Measurements from ENCODE around the gene MICAL2. TPM values are rescaled to one million over a fixed set of nuclear protein-coding genes. Genes with fewer than 3 reads are reported as not detected.

The MICAL2 gene
- total RNA-seq, 6 experiments from 2014 or later, result 17.0 to 50.7 (median 35.9) TPM

- intact Hi-C loops (cut with DNase I), result no loop called here
- Histone ChIP-seq H3K4me1 (no peaks in the 10 kb centered on the region), H3K27me3 (no peaks in the 10 kb centered on the region), H3K9me3 (no peaks in the 10 kb centered on the region), H3K36me3 (no peaks in the 10 kb centered on the region), H3K4me3 (no peak overlapping the region), H3K27ac (no peak overlapping the region)
- TF ChIP-seq CTCF (IDR thresholded peaks at IDR 0.05) (no peak), POLR2A (IDR thresholded peaks at IDR 0.05) (no peak)
- DNase-seq (no peak), ATAC-seq (no peak)
- WGBS (ENCODE audit: insufficient coverage, low coverage, low lambda C conversion rate, missing lambda C conversion rate), result 89% methylated on average over 1 of the region's 3 CpGs
Observed at GRCh38 chr11:12130180-12130980, 20.0 kb downstream of the MICAL2 start.

GRCh38 chr11:12131943-12132789, 21.8 kb downstream of the MICAL2 start:
- no peaks in the 10 kb centered on the region for H3K9me3 ChIP-seq
- no peak overlapping the region for H3K4me3 ChIP-seq
- H3K36me3 ChIP-seq, result no peaks in the 10 kb centered on the region
- no peak overlapping the region for H3K27ac ChIP-seq
- TF ChIP-seq CTCF (IDR thresholded peaks at IDR 0.05) (no peak), POLR2A (IDR thresholded peaks at IDR 0.05) (no peak)
- ATAC-seq (peak in 1 of 4 donors; percentile 23), DNase-seq (no peak)
- intact Hi-C loops (cut with DNase I), result no loop called here
- H3K4me1 ChIP-seq, result no peaks in the 10 kb centered on the region
- WGBS (ENCODE audit: insufficient coverage, low coverage, low lambda C conversion rate, missing lambda C conversion rate), result 66% methylated on average over 5 of the region's 7 CpGs
- H3K27me3 ChIP-seq, result no peaks in the 10 kb centered on the region

- Histone ChIP-seq H3K4me1 (no peaks in the 10 kb centered on the region), H3K27ac (no peak overlapping the region), H3K9me3 (no peaks in the 10 kb centered on the region), H3K27me3 (no peaks in the 10 kb centered on the region), H3K4me3 (no peak overlapping the region), H3K36me3 (no peaks in the 10 kb centered on the region)
- no peak for ATAC-seq
- intact Hi-C loops (cut with DNase I), result no loop called here
- 83% methylated on average over 2 of the region's 2 CpGs for WGBS (ENCODE audit: insufficient coverage, low coverage, low lambda C conversion rate, missing lambda C conversion rate)
- TF ChIP-seq POLR2A (IDR thresholded peaks at IDR 0.05) (no peak), CTCF (IDR thresholded peaks at IDR 0.05) (no peak)
- DNase-seq, result no peak
Observed at GRCh38 chr11:12132790-12133145, 22.4 kb downstream of the MICAL2 start.

- TF ChIP-seq CTCF (IDR thresholded peaks at IDR 0.05), result no peak
- TF ChIP-seq POLR2A (IDR thresholded peaks at IDR 0.05), result no peak
- Histone ChIP-seq H3K4me3 (no peak overlapping the region), H3K27me3 (no peaks in the 10 kb centered on the region), H3K9me3 (no peaks in the 10 kb centered on the region), H3K27ac (no peak overlapping the region), H3K36me3 (no peaks in the 10 kb centered on the region), H3K4me1 (no peaks in the 10 kb centered on the region)
- 85% methylated on average over 4 of the region's 5 CpGs for WGBS (ENCODE audit: insufficient coverage, low coverage, low lambda C conversion rate, missing lambda C conversion rate)
- ATAC-seq, result no peak
- intact Hi-C loops (cut with DNase I), result no loop called here
- DNase-seq, result no peak
Observed at GRCh38 chr11:12133547-12134235, 23.3 kb downstream of the MICAL2 start.
